ENCODE results near the gene HTR3D. TPM values are rescaled to one million over a fixed set of nuclear protein-coding genes. Genes with fewer than 3 reads are reported as not detected.

Gene HTR3D
- total and polyA plus RNA-seq, 2 of the 13 experiments (the other 11 are each of a cell fraction or from before 2014, with no cell fraction given), result not detected

- TF ChIP-seq ZNF382 (CRISPR knock-in tag; IDR thresholded peaks at IDR 0.05; ENCODE audit: borderline replicate concordance) (no peak), KLF11 (CRISPR knock-in tag; IDR thresholded peaks at IDR 0.05) (no peak), ZNF256 (CRISPR knock-in tag; conservative IDR thresholded peaks at IDR 0.05) (no peak), ZNF431 (CRISPR knock-in tag; IDR thresholded peaks at IDR 0.05; ENCODE audit: borderline replicate concordance, low read depth) (0 out of 2 replicates have a peak, but pooled peaks have one; percentile 21), FOXK1 (CRISPR knock-in tag; IDR thresholded peaks at IDR 0.05; ENCODE audit: borderline replicate concordance, low read depth) (peak; percentile 61; the same call in 1 of the 2 replicates), PBX2 (CRISPR knock-in tag; IDR thresholded peaks at IDR 0.05) (no peak), MAF1 (CRISPR knock-in tag; IDR thresholded peaks at IDR 0.05; ENCODE audit: borderline replicate concordance) (peak; percentile 73; the same call in 1 of the 2 replicates), ISX (CRISPR knock-in tag; conservative IDR thresholded peaks at IDR 0.05) (no peak), SALL2 (CRISPR knock-in tag; IDR thresholded peaks at IDR 0.05) (peak; percentile 57), ZNF484 (CRISPR knock-in tag; IDR thresholded peaks at IDR 0.05; ENCODE audit: borderline replicate concordance, low read depth) (no peak), KMT2B (CRISPR knock-in tag; IDR thresholded peaks at IDR 0.05) (peak; percentile 79), NFIB (CRISPR knock-in tag; IDR thresholded peaks at IDR 0.05; ENCODE audit: borderline replicate concordance) (no peak), ZSCAN12 (CRISPR knock-in tag; IDR thresholded peaks at IDR 0.05) (no peak), MYC (CRISPR knock-in tag; IDR thresholded peaks at IDR 0.05; ENCODE audit: borderline replicate concordance) (peak; percentile 60), PLRG1 (conservative IDR thresholded peaks at IDR 0.05) (no peak), NFKB2 (CRISPR knock-in tag; IDR thresholded peaks at IDR 0.05; ENCODE audit: borderline replicate concordance) (0 out of 2 replicates have a peak, but pooled peaks have one; percentile 50), SNAPC5 (CRISPR knock-in tag; IDR thresholded peaks at IDR 0.05; ENCODE audit: borderline replicate concordance) (no peak), RFX5 (IDR thresholded peaks at IDR 0.05; ENCODE audit: low read depth, low read length) (no peak), KDM2A (CRISPR knock-in tag; IDR thresholded peaks at IDR 0.05; ENCODE audit: borderline replicate concordance, low read depth) (peak; percentile 66), EED (CRISPR knock-in tag; IDR thresholded peaks at IDR 0.05) (no peak; the same call in 1 of the 2 replicates), HCFC1 (IDR thresholded peaks at IDR 0.05; ENCODE audit: low read depth, low read length) (peak; percentile 90), SNAPC4 (CRISPR knock-in tag; IDR thresholded peaks at IDR 0.05) (no peak)
These were observed 13.7 kb upstream of the HTR3D start, which contains the start of gene ABCC5 (continued) for GRCh38 chr3:184017672-184018423.

Data from HepG2 (cell line).